ENCODE results near the gene PCP4L1. TPM values are rescaled to one million over a fixed set of nuclear protein-coding genes. Genes with fewer than 3 reads are reported as not detected.
A peak's percentile ranks its signal among the peaks of the same experiment; 100 is the strongest.
"Not testable (repeated sequence)": the region's sequence is repeated elsewhere in the genome, so short reads cannot be mapped to it uniquely, and the experiment has no call there.

The PCP4L1 gene
- total RNA-seq, 1 donor from 2014 or later = 0.69 TPM

DNA sequence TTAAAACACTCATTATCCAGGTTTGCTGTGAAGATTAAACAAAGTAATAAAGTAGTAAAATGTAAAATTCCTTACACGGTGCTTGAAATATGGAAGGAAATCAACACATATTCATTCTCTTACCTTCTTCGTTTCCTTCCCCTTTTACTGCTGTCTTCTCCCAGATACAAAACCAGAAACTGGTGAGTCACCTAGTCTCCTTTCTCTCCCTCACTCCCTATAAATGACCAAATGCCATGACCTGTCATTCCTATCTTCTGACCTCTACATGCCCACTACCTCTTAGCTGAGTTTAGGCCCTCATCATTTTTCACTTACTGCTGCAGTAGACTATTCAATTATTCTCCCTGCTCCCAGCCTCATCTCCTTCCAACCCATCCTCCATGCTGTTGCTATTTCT lies 16.2 kb upstream of the PCP4L1 start:
- peaks cover 3% of the 10 kb centered on the region for H3K4me1 Mint-ChIP-seq
- H3K4me3 Mint-ChIP-seq = no peak overlapping the region
- no peak for DNase-seq (ENCODE audit: low spot score)
- peaks cover 8% of the 10 kb centered on the region for H3K27me3 Mint-ChIP-seq (ENCODE audit: insufficient read depth, low read depth)
- Histone ChIP-seq H3K36me3 (no peaks in the 10 kb centered on the region), H4K20me1 (ENCODE audit: low read depth) (no peaks in the 10 kb centered on the region), H3K9ac (no peak overlapping the region), H2AFZ (replicated peaks) (no peak overlapping the region), H3K79me2 (ENCODE audit: low read depth) (no peaks in the 10 kb centered on the region), H3K27me3 (no peaks in the 10 kb centered on the region), H3K9me3 (ENCODE audit: low read depth) (no peaks in the 10 kb centered on the region), H3K27ac (no peak overlapping the region), H3K4me3 (no peak overlapping the region), H3K4me1 (no peaks in the 10 kb centered on the region), H3F3A (ENCODE audit: low read depth) (no peaks in the 10 kb centered on the region), H3K4me2 (no peak overlapping the region)
- no peaks in the 10 kb centered on the region for H3K36me3 Mint-ChIP-seq
- TF ChIP-seq, protein P1, sequence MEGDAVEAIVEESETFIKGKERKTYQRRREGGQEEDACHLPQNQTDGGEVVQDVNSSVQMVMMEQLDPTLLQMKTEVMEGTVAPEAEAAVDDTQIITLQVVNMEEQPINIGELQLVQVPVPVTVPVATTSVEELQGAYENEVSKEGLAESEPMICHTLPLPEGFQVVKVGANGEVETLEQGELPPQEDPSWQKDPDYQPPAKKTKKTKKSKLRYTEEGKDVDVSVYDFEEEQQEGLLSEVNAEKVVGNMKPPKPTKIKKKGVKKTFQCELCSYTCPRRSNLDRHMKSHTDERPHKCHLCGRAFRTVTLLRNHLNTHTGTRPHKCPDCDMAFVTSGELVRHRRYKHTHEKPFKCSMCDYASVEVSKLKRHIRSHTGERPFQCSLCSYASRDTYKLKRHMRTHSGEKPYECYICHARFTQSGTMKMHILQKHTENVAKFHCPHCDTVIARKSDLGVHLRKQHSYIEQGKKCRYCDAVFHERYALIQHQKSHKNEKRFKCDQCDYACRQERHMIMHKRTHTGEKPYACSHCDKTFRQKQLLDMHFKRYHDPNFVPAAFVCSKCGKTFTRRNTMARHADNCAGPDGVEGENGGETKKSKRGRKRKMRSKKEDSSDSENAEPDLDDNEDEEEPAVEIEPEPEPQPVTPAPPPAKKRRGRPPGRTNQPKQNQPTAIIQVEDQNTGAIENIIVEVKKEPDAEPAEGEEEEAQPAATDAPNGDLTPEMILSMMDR (IDR thresholded peaks at IDR 0.05) = no peak
- no peak for TF ChIP-seq EZH2 (IDR thresholded peaks at IDR 0.05)
- TF ChIP-seq EZH2phosphoT487 (IDR thresholded peaks at IDR 0.05) = no peak
- H3K27ac Mint-ChIP-seq = no peak overlapping the region
- H3K9me3 Mint-ChIP-seq = no peaks in the 10 kb centered on the region

DNA sequence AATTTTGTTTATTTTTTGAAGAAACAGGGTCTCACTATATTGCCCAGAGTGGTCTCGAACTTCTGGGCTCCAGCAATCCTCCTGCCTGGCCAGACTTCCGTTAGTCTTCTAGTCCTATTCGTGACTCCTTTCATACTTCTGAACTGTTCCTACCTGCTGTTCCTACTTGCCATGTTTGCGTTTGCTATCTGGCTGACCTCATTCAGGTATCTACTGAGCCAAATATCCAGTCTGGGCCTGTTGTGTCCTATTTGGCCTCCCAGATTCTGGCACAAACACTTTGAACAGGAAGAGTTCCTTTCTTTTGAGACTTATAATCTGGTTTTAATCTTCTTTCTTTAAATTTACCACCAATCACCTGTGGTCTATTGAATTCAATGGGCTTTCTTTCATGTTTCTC lies 13.7 kb upstream of the PCP4L1 start:
- TF ChIP-seq, protein P1 (IDR thresholded peaks at IDR 0.05) = no peak
- TF ChIP-seq EZH2 (IDR thresholded peaks at IDR 0.05) = no peak
- no peak for TF ChIP-seq EZH2phosphoT487 (IDR thresholded peaks at IDR 0.05)
- Mint-ChIP-seq H3K9me3 (peaks cover 2% of the 10 kb centered on the region), H3K4me3 (peak overlapping the region; percentile 7), H3K27me3 (ENCODE audit: insufficient read depth, low read depth) (peaks cover 5% of the 10 kb centered on the region), H3K36me3 (no peaks in the 10 kb centered on the region), H3K4me1 (peaks cover 6% of the 10 kb centered on the region), H3K27ac (no peak overlapping the region)
- Histone ChIP-seq H3K27ac (no peak overlapping the region), H3K4me2 (no peak overlapping the region), H3K9ac (no peak overlapping the region), H3F3A (ENCODE audit: low read depth) (no peaks in the 10 kb centered on the region), H2AFZ (replicated peaks) (no peak overlapping the region), H4K20me1 (ENCODE audit: low read depth) (no peaks in the 10 kb centered on the region), H3K36me3 (no peaks in the 10 kb centered on the region), H3K79me2 (ENCODE audit: low read depth) (no peaks in the 10 kb centered on the region), H3K9me3 (ENCODE audit: low read depth) (no peaks in the 10 kb centered on the region), H3K4me1 (no peaks in the 10 kb centered on the region), H3K4me3 (no peak overlapping the region), H3K27me3 (no peaks in the 10 kb centered on the region)
- DNase-seq (ENCODE audit: low spot score) = no peak

DNA sequence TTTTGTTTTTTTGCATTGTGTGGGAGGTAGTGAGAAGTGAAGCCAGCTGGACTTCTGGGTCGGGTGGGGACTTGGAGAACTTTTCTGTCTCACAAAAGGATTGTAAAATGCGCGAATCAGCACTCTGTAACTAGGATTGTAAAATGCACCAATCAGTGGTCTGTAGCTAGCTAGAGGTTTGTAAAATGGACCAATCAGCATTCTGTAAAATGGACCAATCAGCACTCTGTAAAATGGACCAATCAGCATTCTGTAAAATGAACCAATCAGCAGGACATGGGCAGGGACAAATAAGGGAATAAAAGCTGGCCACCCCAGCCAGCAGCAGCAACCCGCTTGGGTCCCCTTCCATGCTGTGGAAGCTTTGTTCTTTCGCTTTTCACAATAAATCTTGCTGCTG lies 8.4 kb upstream of the PCP4L1 start:
- not testable (repeated sequence) for H3K27ac Mint-ChIP-seq; H3K36me3 ChIP-seq; H3K9me3 Mint-ChIP-seq; H3K36me3 Mint-ChIP-seq; H3K4me2 ChIP-seq; H3F3A ChIP-seq (ENCODE audit: low read depth); H3K27me3 ChIP-seq; DNase-seq (ENCODE audit: low spot score); H3K79me2 ChIP-seq (ENCODE audit: low read depth); H3K4me1 Mint-ChIP-seq; H3K27ac ChIP-seq; H4K20me1 ChIP-seq (ENCODE audit: low read depth); H3K9me3 ChIP-seq (ENCODE audit: low read depth); H3K4me3 ChIP-seq; H3K9ac ChIP-seq; H3K4me3 Mint-ChIP-seq; H3K27me3 Mint-ChIP-seq (ENCODE audit: insufficient read depth, low read depth); H3K4me1 ChIP-seq; H2AFZ ChIP-seq (replicated peaks)

DNA sequence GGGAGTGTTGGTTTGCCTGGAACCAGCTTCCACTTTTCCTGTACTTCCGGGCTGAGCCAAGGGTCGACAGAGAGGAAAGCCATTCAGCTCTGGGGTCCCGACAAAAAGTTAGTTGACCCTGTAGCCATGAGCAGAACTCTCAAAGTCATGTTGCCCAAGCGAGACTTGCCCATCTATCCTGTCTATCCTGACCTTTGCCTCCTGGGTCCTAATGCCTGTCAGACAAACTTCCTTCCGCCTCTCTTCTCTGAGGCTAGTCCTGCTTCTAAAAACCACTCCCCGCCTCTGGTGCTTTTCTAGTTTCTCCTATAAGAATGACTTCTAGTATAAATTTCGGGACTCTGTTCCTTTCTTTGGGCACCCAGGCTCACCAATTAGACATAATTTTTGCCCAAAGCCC lies 7.7 kb upstream of the PCP4L1 start:
- Histone ChIP-seq H4K20me1 (ENCODE audit: low read depth) (no peaks in the 10 kb centered on the region), H2AFZ (replicated peaks) (peak overlapping the region; percentile 26), H3K4me2 (no peak overlapping the region)

More for the DNA sequence above, 7.7 kb upstream of the PCP4L1 start:
- H3K4me1 ChIP-seq = no peaks in the 10 kb centered on the region
- no peaks in the 10 kb centered on the region for H3K36me3 ChIP-seq
- H3K27me3 ChIP-seq = no peaks in the 10 kb centered on the region
- TF ChIP-seq EZH2 (IDR thresholded peaks at IDR 0.05) = no peak
- TF ChIP-seq EZH2phosphoT487 (IDR thresholded peaks at IDR 0.05) = no peak
- TF ChIP-seq, protein P1 (IDR thresholded peaks at IDR 0.05) = no peak
- no peaks in the 10 kb centered on the region for H3K9me3 ChIP-seq (ENCODE audit: low read depth)
- H3K4me1 Mint-ChIP-seq = peaks cover 4% of the 10 kb centered on the region
- H3K27ac Mint-ChIP-seq = no peak overlapping the region
- H3K27ac ChIP-seq = no peak overlapping the region
- no peaks in the 10 kb centered on the region for H3F3A ChIP-seq (ENCODE audit: low read depth)
- no peak overlapping the region for H3K4me3 Mint-ChIP-seq
- no peak for DNase-seq (ENCODE audit: low spot score)
- peaks cover 8% of the 10 kb centered on the region for H3K27me3 Mint-ChIP-seq (ENCODE audit: insufficient read depth, low read depth)
- H3K36me3 Mint-ChIP-seq = no peaks in the 10 kb centered on the region
- H3K79me2 ChIP-seq (ENCODE audit: low read depth) = no peaks in the 10 kb centered on the region
- peaks cover 2% of the 10 kb centered on the region for H3K9me3 Mint-ChIP-seq
- no peak overlapping the region for H3K4me3 ChIP-seq
- no peak overlapping the region for H3K9ac ChIP-seq

Data from neural progenitor cell (in vitro differentiated cells).